K562 (cell line): ENCODE data around the gene APOA1. TPM values are rescaled to one million over a fixed set of nuclear protein-coding genes. Genes with fewer than 3 reads are reported as not detected.
A peak's percentile ranks its signal among the peaks of the same experiment; 100 is the strongest.

ENCODE experiments used
- ATAC-seq: fragments of 200-7000 bp; cut with Tn5 transposase; 3 replicates; pipeline ENCODE4 v1.9.1; 2020; ENCODE audit warnings: moderate library complexity
- BruUV-seq: library from RNA; stranded (reverse); fragments of 400-500 nt; replicated peaks from 2 replicates; lab custom pipeline; 2021; lab: Mats Ljungman, UMichigan
- CTCF ChIA-PET: fragments of 300-600 bp; formaldehyde crosslinking; extraction: SDS; loops from one replicate; lab custom pipeline; 2021; ENCODE audit warnings: low intra/inter-chr PET ratio; lab: Yijun Ruan, JAX
- POLR2A ChIA-PET: fragments of 300-600, 350-650 bp; sonication (Branson Sonifier 250); formaldehyde crosslinking; extraction: SDS; loops from one replicate; lab custom pipeline; 2021; ENCODE audit warnings: antibody characterized with exemption, inconsistent platforms; lab: Yijun Ruan, JAX
- DNase-seq, 4 experiments: peaks; one replicate each; pipeline versions ENCODE4 v3.0.0 to v3.0.0-alpha.2; 2011 to 2018; ENCODE audit warnings: low spot score in 3 of 4, mixed read lengths in 3 of 4; ENCODE audit errors: extremely low read depth in 1 of 4
- FAIRE-seq: peaks from 2 replicates; lab custom pipeline; 2011; peaks lifted over from hg19 to GRCh38; lab: Jason Lieb, UNC
- H2AFZ ChIP-seq: 2 replicates; pipeline ENCODE4 v1.6.0; 2011; ENCODE audit warnings: low read depth, low read length, control low read depth, inconsistent platforms
- H3K27ac ChIP-seq: fragments of 200-600 bp; 3 replicates; pipeline ENCODE4 v1.8.0; 2011; ENCODE audit warnings: low read depth, mild to moderate bottlenecking, control low read depth, inconsistent platforms, low read length, moderate library complexity, mixed read lengths; ENCODE audit errors: extremely low read depth
- H3K27me3 ChIP-seq, 2 experiments: fragments of 300-600 bp in 1 of 2; 2 replicates in 1 of 2; 3 replicates in 1 of 2; pipeline versions ENCODE4 v1.6.0 to v1.8.0; 2011; ENCODE audit warnings: inconsistent platforms in 2 of 2, low read length in 2 of 2, mild to moderate bottlenecking in 1 of 2, mixed read lengths in 1 of 2, moderate library complexity in 1 of 2; ENCODE audit not compliant: control insufficient read depth in 2 of 2, insufficient read depth in 2 of 2
- H3K36me3 ChIP-seq: fragments of 300-600 bp; 3 replicates; pipeline ENCODE4 v1.8.0; 2011; ENCODE audit warnings: mild to moderate bottlenecking, low read length, inconsistent platforms; ENCODE audit not compliant: control insufficient read depth, insufficient read depth
- H3K4me1 ChIP-seq, 2 experiments: fragments of 200-600 bp in 1 of 2; replicated peaks in 1 of 2; 2 replicates in 1 of 2; 3 replicates in 1 of 2; pipeline versions ENCODE4 v1.5.1 to v1.8.0; 2011; ENCODE audit warnings: inconsistent platforms in 2 of 2, low read length in 2 of 2, mild to moderate bottlenecking in 1 of 2, mixed read lengths in 1 of 2, moderate library complexity in 1 of 2; ENCODE audit not compliant: control insufficient read depth in 2 of 2, insufficient read depth in 2 of 2
- H3K4me2 ChIP-seq: 2 replicates; pipeline ENCODE4 v1.6.1; 2011; ENCODE audit warnings: low read length, control low read depth, inconsistent platforms, mixed read lengths; ENCODE audit not compliant: insufficient read depth
- H3K4me3 ChIP-seq: fragments of 200-600 bp; sonication (generic), shearing (Covaris generic); 2 replicates; pipeline ENCODE4 v1.5.1; 2016; ENCODE audit warnings: control low read depth, inconsistent platforms
- H3K79me2 ChIP-seq: fragments of 200-600 bp; 3 replicates; pipeline ENCODE4 v1.8.0; 2011; ENCODE audit warnings: low read length, inconsistent platforms; ENCODE audit not compliant: control insufficient read depth, insufficient read depth
- H3K9ac ChIP-seq, 2 experiments: 2 replicates each; pipeline versions ENCODE4 v1.6.0 to v1.6.1; 2011; ENCODE audit warnings: low read depth in 2 of 2, low read length in 2 of 2, control low read depth in 1 of 2, inconsistent platforms in 1 of 2, mild to moderate bottlenecking in 1 of 2, mixed read lengths in 1 of 2; ENCODE audit not compliant: insufficient read depth in 1 of 2
- H3K9me1 ChIP-seq: one replicate; pipeline ENCODE4 v1.6.0; 2011; ENCODE audit warnings: inconsistent platforms, mild to moderate bottlenecking, low read length, moderate library complexity; ENCODE audit not compliant: control insufficient read depth, insufficient read depth
- H3K9me3 ChIP-seq: replicated peaks from 2 replicates; pipeline ENCODE4 v1.5.1; 2011; ENCODE audit warnings: low read depth, low read length, inconsistent platforms; ENCODE audit not compliant: control insufficient read depth, insufficient read depth
- H4K20me1 ChIP-seq: replicated peaks from 2 replicates; pipeline ENCODE4 v1.6.1; 2011; ENCODE audit warnings: low read length, inconsistent platforms, mixed read lengths; ENCODE audit not compliant: control insufficient read depth, insufficient read depth
- ARID2 ChIP-seq: fragments of 450-650 bp; IDR thresholded peaks from 2 replicates; pipeline ENCODE4 v1.6.1; 2017; ENCODE audit warnings: antibody characterized with exemption, mild to moderate bottlenecking
- DPF2 ChIP-seq: fragments of 450-650 bp; IDR thresholded peaks from 2 replicates; pipeline ENCODE4 v1.6.1; 2016
- ELF1 ChIP-seq: fragments of 200-800 bp; sonication (Bioruptor generic); IDR thresholded peaks from 2 replicates; pipeline ENCODE4 v1.6.1; 2016; ENCODE audit warnings: missing genetic modification characterization, missing compliant biosample characterization
- ETV5 ChIP-seq: sonication (generic); formaldehyde crosslinking; IDR thresholded peaks from 2 replicates; pipeline ENCODE4 v1.4.0; 2020; ENCODE audit warnings: low read depth, mild to moderate bottlenecking, missing genetic modification reagents
- EWSR1 ChIP-seq: fragments of 450-650 bp; IDR thresholded peaks from 2 replicates; pipeline ENCODE4 v1.6.1; 2018; ENCODE audit warnings: borderline replicate concordance, mild to moderate bottlenecking, low read depth, moderate library complexity; ENCODE audit not compliant: partially characterized antibody
- FOXK2 ChIP-seq, 2 experiments: fragments of 450-650 bp; IDR thresholded peaks in 1 of 2; conservative IDR thresholded peaks in 1 of 2; 2 replicates each; pipeline ENCODE4 v1.6.1; 2016; ENCODE audit warnings: low read depth in 2 of 2, mild to moderate bottlenecking in 1 of 2
- KAT7 ChIP-seq: sonication (generic); formaldehyde crosslinking; IDR thresholded peaks from 2 replicates; pipeline ENCODE4 v1.8.0; 2022; ENCODE audit warnings: missing genetic modification reagents, mild to moderate bottlenecking, borderline replicate concordance
- L3MBTL2 ChIP-seq: fragments of 450-650 bp; IDR thresholded peaks from 2 replicates; pipeline ENCODE4 v1.6.1; 2016; ENCODE audit warnings: mild to moderate bottlenecking, moderate library complexity
- LCOR ChIP-seq: sonication (generic); formaldehyde crosslinking; IDR thresholded peaks from 2 replicates; pipeline ENCODE4 v1.8.0; 2022; ENCODE audit warnings: mild to moderate bottlenecking, missing genetic modification reagents
- MYC ChIP-seq, 2 experiments: fragments of 250-450 bp in 1 of 2; sonication (Bioruptor Pico) in 1 of 2; IDR thresholded peaks; 2 replicates each; pipeline versions ENCODE4 v1.5.1 to v1.6.1; 2012 to 2021; ENCODE audit warnings: low read depth in 2 of 2, borderline replicate concordance in 1 of 2, improper control_type of control experiment in 1 of 2, low read length in 1 of 2, mild to moderate bottlenecking in 1 of 2, moderate library complexity in 1 of 2
- NEUROD1 ChIP-seq: fragments of 150-350 bp; IDR thresholded peaks from 2 replicates; pipeline ENCODE4 v1.6.1; 2014; ENCODE audit warnings: borderline replicate concordance, low read length, low read depth; ENCODE audit not compliant: partially characterized antibody
- NRF1 ChIP-seq, 2 experiments: fragments of 450-650 bp; IDR thresholded peaks in 1 of 2; conservative IDR thresholded peaks in 1 of 2; 2 replicates each; pipeline ENCODE4 v1.6.1; 2014; ENCODE audit warnings: mild to moderate bottlenecking in 2 of 2
- PKNOX1 ChIP-seq: fragments of 450-650 bp; IDR thresholded peaks from 2 replicates; pipeline ENCODE4 v1.6.1; 2016
- SOX6 ChIP-seq: fragments of 450-650 bp; IDR thresholded peaks from 2 replicates; pipeline ENCODE4 v1.6.1; 2014; ENCODE audit warnings: mild to moderate bottlenecking
- SPI1 ChIP-seq: IDR thresholded peaks from 2 replicates; pipeline ENCODE4 v1.6.1; 2011; ENCODE audit warnings: low read depth, low read length, control low read depth, borderline replicate concordance
- THRB ChIP-seq: fragments of 450-650 bp; formaldehyde crosslinking; conservative IDR thresholded peaks from 2 replicates; pipeline ENCODE4 v1.4.0; 2022; ENCODE audit warnings: mild to moderate bottlenecking, missing genetic modification characterization
- ZC3H8 ChIP-seq: fragments of 450-650 bp; IDR thresholded peaks from 2 replicates; pipeline ENCODE4 v1.6.1; 2017
- ZNF384 ChIP-seq: IDR thresholded peaks from 2 replicates; pipeline ENCODE4 v1.6.1; 2012; ENCODE audit warnings: low read depth, low read length, improper control_type of control experiment
- WGBS: fragments of 100-300 bp; shearing (Covaris generic); methylation state at CpG from one replicate; pipeline ENCODE4 v1.1.6; 2016; ENCODE audit warnings: low coverage, mixed read lengths; ENCODE audit not compliant: insufficient coverage; ENCODE audit errors: missing lambda C conversion rate; 5-methylcytosine and 5-hydroxymethylcytosine counted together
- in situ Hi-C: fragments of 300-500 bp; cut with MboI; formaldehyde crosslinking; loops from 4 replicates; pipeline ENCODE4 v1.15.0; 2018; ENCODE audit warnings: inconsistent platforms, mixed read lengths
- intact Hi-C: fragments of 100-400 bp; cut with micrococcal nuclease; formaldehyde crosslinking; loops from 2 replicates; pipeline ENCODE4 v1.14.2; 2022
- polyA plus RNA-seq, 8 experiments: library from polyadenylated mRNA; depleted of rRNA in 4 of 8; stranded (reverse) in 5 of 8; unstranded in 3 of 8; fragments of >200 nt; fragmentation: Nextera tagmentation in 2 of 8; fragmentation: Illumina TruSeq in 1 of 8; extraction: Ambion mirVana in 2 of 8; extraction: Trizol in 1 of 8; gene quantifications; 2 replicates each; pipeline versions ENCODE4 v1.2.1 to v1.2.3, GENCODE V29; 2011 to 2014; ENCODE audit warnings: inconsistent platforms in 1 of 8, missing spikeins in 1 of 8
- total RNA-seq, 7 experiments: library from RNA; depleted of rRNA in 6 of 7; stranded (reverse); fragments of >200 nt in 6 of 7; fragmentation: Illumina TruSeq in 2 of 7; extraction: Trizol in 2 of 7; gene quantifications; 2 replicates each; pipeline versions ENCODE4 v1.2.1 to v1.2.3, GENCODE V29; 2011 to 2021; ENCODE audit warnings: low replicate concordance in 1 of 7
- TF ChIP-seq, protein P1 (sequence below): sonication (generic); formaldehyde crosslinking; IDR thresholded peaks from 2 replicates; pipeline ENCODE4 v1.9.0; 2022; ENCODE audit warnings: mild to moderate bottlenecking, missing genetic modification reagents

Gene APOA1
- total and polyA plus RNA-seq, 9 of the 15 experiments (the other 6 are each of a cell fraction or from before 2014, with no cell fraction given) = 1.8 TPM; not detected in 8

GRCh38 chr11:116787786-116788486, 49.5 kb downstream of the APOA1 start, which contains the start of gene ZPR1:
ZPR1 (minus strand) TSS chr11:116788023; CDS start chr11:116787990, 33 bp downstream.
- POLR2A ChIA-PET = interaction anchor here (0.6 to 2.8 kb wide), 9 partner anchors 11 to 441 kb away, joined by 3 to 15 read pairs (median 3); no protein-coding TSS in a partner anchor
- Histone ChIP-seq H3K9me3 (no peaks in the 10 kb centered on the region), H4K20me1 (no peaks in the 10 kb centered on the region), H3K79me2 (peaks cover 24% of the 10 kb centered on the region), H3K36me3 (peaks cover 40% of the 10 kb centered on the region), H3K27me3 (no peaks in the 10 kb centered on the region), H3K9ac (peak within 1 kb of the TSS; percentile 88 to 94), H3K4me1 (peaks cover 22 to 33% of the 10 kb centered on the region in 2 experiments; a peak in 4 of 5 replicates), H3K4me2 (peak within 1 kb of the TSS; percentile 92), H2AFZ (peak within 1 kb of the TSS; percentile 99), H3K9me1 (no peaks in the 10 kb centered on the region), H3K4me3 (peak within 1 kb of the TSS; percentile 98), H3K27ac (peak within 1 kb of the TSS; percentile 60)
- peak; percentile 56 for FAIRE-seq
- TSS peak; percentile 60 for BruUV-seq
- ATAC-seq = peak; percentile 87
- CTCF ChIA-PET = no interaction called here
- WGBS = under 1% methylated on average over 27 of the region's 56 CpGs
- intact Hi-C loops (loop anchor here (1.0 kb wide), 1 partner anchor 48 kb away; no protein-coding TSS in a partner anchor), in situ Hi-C loops (loop anchor here (5.0 kb wide), 1 partner anchor 314 kb away; no protein-coding TSS in a partner anchor)
- DNase-seq = peak; percentile 83 to 93 (median 90)
- TF ChIP-seq SOX6 (no peak), KAT7 (peak; percentile 74), ARID2 (no peak), SPI1 (peak; percentile 33; the same call in 1 of the 2 replicates), ZC3H8 (no peak), PKNOX1 (peak; percentile 58), ETV5 (CRISPR knock-in tag) (peak; percentile 24; the same call in 1 of the 2 replicates), MYC (IDR thresholded peaks at IDR 0.05; ENCODE audit: low read depth, low read length) (peak; percentile 93), MYC (CRISPR knock-in tag; IDR thresholded peaks at IDR 0.05; ENCODE audit: borderline replicate concordance, low read depth) (no peak), NEUROD1 (peak; percentile 27), NRF1 (conservative IDR thresholded peaks at IDR 0.05 in 1 of 2, IDR thresholded peaks at IDR 0.05 in 1 of 2) (peak in 1 of 2 experiments; percentile 39; a peak in 3 of 4 replicates), ZNF384 (0 out of 2 replicates have a peak, but pooled peaks have one; percentile 33), L3MBTL2 (peak; percentile 56; the same call in 1 of the 2 replicates), DPF2 (peak; percentile 40; the same call in 1 of the 2 replicates), FOXK2 (conservative IDR thresholded peaks at IDR 0.05 in 1 of 2, IDR thresholded peaks at IDR 0.05 in 1 of 2; ENCODE audit: low read depth in 2 of 2) (0 out of 4 replicates have a peak, but pooled peaks have one; percentile 4 to 18), EWSR1 (no peak), THRB (0 out of 2 replicates have a peak, but pooled peaks have one; percentile 35), ELF1 (tag) (peak; percentile 84), LCOR (peak; percentile 95)
- TF ChIP-seq, protein P1, sequence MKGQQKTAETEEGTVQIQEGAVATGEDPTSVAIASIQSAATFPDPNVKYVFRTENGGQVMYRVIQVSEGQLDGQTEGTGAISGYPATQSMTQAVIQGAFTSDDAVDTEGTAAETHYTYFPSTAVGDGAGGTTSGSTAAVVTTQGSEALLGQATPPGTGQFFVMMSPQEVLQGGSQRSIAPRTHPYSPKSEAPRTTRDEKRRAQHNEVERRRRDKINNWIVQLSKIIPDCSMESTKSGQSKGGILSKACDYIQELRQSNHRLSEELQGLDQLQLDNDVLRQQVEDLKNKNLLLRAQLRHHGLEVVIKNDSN (CRISPR knock-in tag) = no peak
